Smooth muscle cell of the coronary artery (primary cell): ENCODE measurements around the gene OR2M7. TPM values are rescaled to one million over a fixed set of nuclear protein-coding genes. Genes with fewer than 3 reads are reported as not detected.

Experiments
- total RNA-seq: library from RNA; depleted of rRNA; stranded (reverse); fragments of >200 nt; gene quantifications from 2 replicates; pipeline ENCODE4 v1.2.3, GENCODE V29; 2014; ENCODE audit warnings: low replicate concordance

The OR2M7 gene
- not detected in 2 replicates for total RNA-seq

DNA sequence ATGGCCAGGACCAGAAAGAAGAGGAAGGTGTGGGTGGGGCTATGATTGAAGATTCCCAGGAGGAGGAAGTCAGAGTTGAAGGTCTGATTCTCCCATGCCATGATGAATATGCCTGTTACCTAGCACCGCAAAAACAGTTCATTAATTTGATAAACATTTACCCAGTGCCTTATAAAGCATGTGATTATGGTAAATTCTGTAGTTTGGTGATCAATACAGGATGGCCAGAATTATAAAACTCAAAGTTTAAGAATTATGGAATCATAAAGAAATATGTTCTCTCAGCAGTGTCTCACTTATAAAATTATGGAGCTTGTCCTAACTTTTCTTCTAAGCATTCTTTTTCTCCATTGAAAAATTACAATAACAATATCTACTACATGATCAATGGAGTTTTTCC lies at the start of gene OR2M7:
OR2M7 (minus strand) TSS at position 101 of the 400 bp plus-strand sequence; CDS start at position 101, 0 bp downstream.

GRCh38 chr1:248361121-248361715 lies 36.9 kb upstream of the OR2M7 start, which contains the start of gene OR2T4:
OR2T4 (plus strand) TSS chr1:248361665; CDS start chr1:248361665, 0 bp downstream.

DNA sequence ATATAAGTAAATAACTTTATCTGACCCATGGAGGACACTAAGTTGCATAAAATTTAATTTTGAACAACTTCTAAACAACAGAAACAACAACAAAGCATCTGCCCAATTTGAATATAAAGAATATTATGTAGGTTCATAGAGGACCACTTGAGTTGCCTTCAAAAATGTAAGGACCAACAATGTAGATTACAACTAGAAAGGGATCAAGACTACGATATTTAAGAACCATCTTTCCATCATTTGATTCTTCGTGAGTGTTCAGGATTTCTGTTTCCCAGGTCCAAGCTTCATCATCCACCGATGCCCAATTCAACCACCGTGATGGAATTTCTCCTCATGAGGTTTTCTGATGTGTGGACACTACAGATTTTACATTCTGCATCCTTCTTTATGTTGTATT lies 24.1 kb upstream of the OR2M7 start, which contains the start of gene OR14C36:
OR14C36 (plus strand) TSS at position 301 of the 400 bp plus-strand sequence; CDS start at position 301, 0 bp downstream.

GRCh38 chr1:248303324-248303723 lies 21.0 kb downstream of the OR2M7 start, which contains the start of gene OR2T12:
OR2T12 (minus strand) TSS chr1:248303424; CDS start chr1:248295578, 7,846 bp downstream.

DNA sequence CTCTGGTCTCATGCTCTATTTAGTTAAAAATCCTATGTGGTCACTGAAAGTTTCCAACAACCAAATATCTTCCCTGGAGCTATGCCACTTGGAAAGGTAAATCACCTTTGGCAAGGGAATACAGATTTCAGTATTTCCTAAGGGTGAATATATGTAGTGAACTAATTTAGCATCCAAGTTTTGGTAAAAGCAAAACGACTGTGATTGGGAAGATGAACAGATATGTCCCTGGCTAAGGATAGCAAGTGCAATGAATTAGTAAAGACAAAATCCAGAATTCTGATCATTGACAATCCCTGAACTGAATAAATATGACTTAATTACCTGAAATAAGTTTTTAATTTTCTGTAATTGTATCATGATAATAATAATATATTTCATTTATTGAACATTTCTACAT lies 46.5 kb downstream of the OR2M7 start, which contains the start of gene OR2T33:
OR2T33 (minus strand) TSS at position 101 of the 400 bp plus-strand sequence. CDS start 4,162 bp downstream, outside the sequence.

Other genes starting within 250 kb of the OR2M7 start
- gene OR2L13, start 229.4 kb downstream of the OR2M7 start, total RNA-seq, result not detected in 2 replicates
- not detected in 2 replicates for gene OR2M5, start 179.4 kb downstream of the OR2M7 start, total RNA-seq
- gene OR2M2, start 149.7 kb downstream of the OR2M7 start, total RNA-seq, result not detected in 2 replicates
- not detected in 2 replicates for gene OR2M3, start 127.3 kb downstream of the OR2M7 start, total RNA-seq
- not detected in 2 replicates for gene OR2M4, start 93.2 kb downstream of the OR2M7 start, total RNA-seq
- gene OR2T33, start 46.6 kb downstream of the OR2M7 start, total RNA-seq, result not detected in 2 replicates
- gene OR2T12, start 21.1 kb downstream of the OR2M7 start, total RNA-seq, result not detected in 2 replicates
- gene OR14C36, start 24.2 kb upstream of the OR2M7 start, total RNA-seq, result not detected in 2 replicates
- not detected in 2 replicates for gene OR2T4, start 37.1 kb upstream of the OR2M7 start, total RNA-seq
- gene OR2T6, start 51.2 kb upstream of the OR2M7 start, total RNA-seq, result not detected in 2 replicates
- gene OR2T1, start 78.5 kb upstream of the OR2M7 start, total RNA-seq, result not detected in 2 replicates
- not detected in 2 replicates for gene OR2T2, start 121.1 kb upstream of the OR2M7 start, total RNA-seq
- not detected in 2 replicates for gene OR2T3, start 148.8 kb upstream of the OR2M7 start, total RNA-seq
- gene OR2T5, start 164.0 kb upstream of the OR2M7 start, total RNA-seq, result not detected in 2 replicates
- not detected in 2 replicates for gene OR2G6, start 183.5 kb upstream of the OR2M7 start, total RNA-seq
- not detected in 2 replicates for gene OR2T29, start 238.2 kb upstream of the OR2M7 start, total RNA-seq